NCI-H345 treated with DMSO at 0.1 percent for 48 hours (cell line): ENCODE measurements around the gene ABCC4.

Experiments used
- DNase-seq: peaks from one replicate; lab custom pipeline; 2025; ENCODE audit not compliant: unreplicated experiment; lab: John Stamatoyannopoulos, UW

ABCC4 gene

GRCh38 chr13:95020298-95020987 is 280.8 kb downstream of the ABCC4 start:
- no peak for DNase-seq

GRCh38 chr13:95019886-95020285 is 281.4 kb downstream of the ABCC4 start:
- DNase-seq = no peak

GRCh38 chr13:95007322-95007721 is 293.9 kb downstream of the ABCC4 start:
- no peak for DNase-seq

- no peak for DNase-seq
These were observed 296.0 kb downstream of the ABCC4 start for GRCh38 chr13:95005300-95005699.

- peak; percentile 97 for DNase-seq
These were observed 298.0 kb downstream of the ABCC4 start for GRCh38 chr13:95003019-95003813.

- no peak for DNase-seq
These were observed 299.1 kb downstream of the ABCC4 start for GRCh38 chr13:95002126-95002525.

- no peak for DNase-seq
These were observed 301.4 kb downstream of the ABCC4 start for GRCh38 chr13:94999871-95000270.

GRCh38 chr13:94997126-94997525 is 304.1 kb downstream of the ABCC4 start:
- DNase-seq = no peak

- DNase-seq = no peak
These were observed 304.8 kb downstream of the ABCC4 start for GRCh38 chr13:94996445-94996844.

GRCh38 chr13:94994506-94994905 is 306.7 kb downstream of the ABCC4 start:
- DNase-seq = no peak

- no peak for DNase-seq
These were observed 307.6 kb downstream of the ABCC4 start for GRCh38 chr13:94993616-94994015.

- DNase-seq = no peak
These were observed 309.0 kb downstream of the ABCC4 start for GRCh38 chr13:94992036-94992960.

GRCh38 chr13:94988654-94989053 is 312.6 kb downstream of the ABCC4 start:
- DNase-seq = no peak

- DNase-seq = no peak
These were observed 313.4 kb downstream of the ABCC4 start for GRCh38 chr13:94987869-94988268.

GRCh38 chr13:94987081-94987480 is 314.2 kb downstream of the ABCC4 start:
- DNase-seq = no peak

GRCh38 chr13:94984958-94985357 is 316.3 kb downstream of the ABCC4 start:
- no peak for DNase-seq

GRCh38 chr13:94978516-94978915 is 322.7 kb downstream of the ABCC4 start:
- no peak for DNase-seq

GRCh38 chr13:94974015-94974951 is 327.0 kb downstream of the ABCC4 start:
- no peak for DNase-seq

GRCh38 chr13:94972262-94972661 is 329.0 kb downstream of the ABCC4 start:
- no peak for DNase-seq
